Esophagus squamous epithelium (tissue), 5 donors: ENCODE measurements around the gene GLB1L. TPM values are rescaled to one million over a fixed set of nuclear protein-coding genes. Genes with fewer than 3 reads are reported as not detected.
A peak's percentile ranks its signal among the peaks of the same experiment; 100 is the strongest.

Source experiments
- DNase-seq: peaks from one replicate; lab custom pipeline; 2025; lab: John Stamatoyannopoulos, UW
- H3K27ac ChIP-seq, 4 donors: fragments of 200-600 bp; sonication (generic); one replicate each; pipeline ENCODE4 v1.5.1; 2016 to 2019; ENCODE audit warnings: mild to moderate bottlenecking in 1 of 4
- H3K27me3 ChIP-seq, 4 donors: fragments of 200-600 bp; sonication (generic); 1 replicate in 3 of 4; 2 replicates in 1 of 4; pipeline versions ENCODE4 v1.5.1 to v1.6.0; 2017 to 2021; ENCODE audit warnings: antibody characterized with exemption in 1 of 4
- H3K36me3 ChIP-seq, 3 donors: fragments of 200-600 bp; sonication (generic); one replicate each; pipeline ENCODE4 v1.5.1; 2016 to 2019
- H3K4me1 ChIP-seq, 3 donors: fragments of 200-600 bp; sonication (generic); one replicate each; pipeline ENCODE4 v1.5.1; 2017 to 2019
- H3K4me3 ChIP-seq, 4 donors: fragments of 200-600 bp; sonication (generic); 1 replicate in 3 of 4; 2 replicates in 1 of 4; pipeline ENCODE4 v1.5.1; 2016 to 2019; ENCODE audit warnings: mild to moderate bottlenecking in 2 of 4, moderate library complexity in 1 of 4
- H3K9me3 ChIP-seq, 3 donors: fragments of 200-600 bp; sonication (generic); one replicate each; pipeline ENCODE4 v1.5.1; 2016 to 2019
- CTCF ChIP-seq, 6 experiments: fragments of 450-650 bp in 4 of 6; fragments of 200-600 bp in 2 of 6; sonication (generic) in 2 of 6; IDR thresholded peaks; one replicate each; pipeline ENCODE4 v1.5.1; 2016 to 2019; ENCODE audit warnings: antibody characterized with exemption in 6 of 6, mild to moderate bottlenecking in 4 of 6, moderate library complexity in 4 of 6
- POLR2A ChIP-seq, 4 donors: fragments of 450-650 bp; IDR thresholded peaks; one replicate each; pipeline ENCODE4 v1.6.1; 2017; ENCODE audit warnings: antibody characterized with exemption in 4 of 4, mild to moderate bottlenecking in 4 of 4, moderate library complexity in 3 of 4
- WGBS, 2 donors: methylation state at CpG; one replicate each; pipeline ENCODE4 v1.1.5; 2018; 5-methylcytosine and 5-hydroxymethylcytosine counted together
- intact Hi-C: fragments of 100-400 bp; cut with DNase I; formaldehyde crosslinking; loops from one replicate; pipeline ENCODE4 v1.15.0; 2022
- total RNA-seq, 4 donors: library from RNA; depleted of rRNA; stranded (reverse); fragments of >200 nt; gene quantifications; one replicate each; pipeline ENCODE4 v1.1.0, GENCODE V29; 2016
- donor health status: DM: yes; HTN: yes; CAD: no.

GLB1L gene
- total RNA-seq, 4 donors from 2014 or later = 1.2 to 2.3 (median 1.7) TPM

- intact Hi-C loops = no loop called here
- WGBS, 2 donors = 68 to 77% methylated on average over 3 of the region's 4 CpGs
- no peaks in the 10 kb centered on the region for H3K36me3 ChIP-seq
- H3K27me3 ChIP-seq = no peaks in the 10 kb centered on the region
- no peaks in the 10 kb centered on the region for H3K9me3 ChIP-seq
- DNase-seq = no peak
- no peak overlapping the region for H3K4me3 ChIP-seq
- no peak overlapping the region for H3K27ac ChIP-seq
- H3K4me1 ChIP-seq = peaks cover 14 to 51% (median 29%) of the 10 kb centered on the region in 3 donors
- TF ChIP-seq POLR2A (IDR thresholded peaks at IDR 0.05) (no peak), CTCF (IDR thresholded peaks at IDR 0.05) (no peak)
Observed at GRCh38 chr2:219291910-219292490, 46.8 kb upstream of the GLB1L start.

- H3K9me3 ChIP-seq = no peaks in the 10 kb centered on the region
- TF ChIP-seq POLR2A (IDR thresholded peaks at IDR 0.05) (no peak), CTCF (IDR thresholded peaks at IDR 0.05) (no peak)
- H3K27ac ChIP-seq = no peak overlapping the region
- H3K36me3 ChIP-seq = no peaks in the 10 kb centered on the region
- WGBS, 2 donors = 65 to 89% methylated on average over 3 to 6 of the region's 7 CpGs
- H3K4me3 ChIP-seq = no peak overlapping the region
- intact Hi-C loops = no loop called here
- no peaks in the 10 kb centered on the region for H3K27me3 ChIP-seq
- no peak for DNase-seq
- H3K4me1 ChIP-seq = peaks cover 20 to 58% (median 33%) of the 10 kb centered on the region in 3 donors
Observed at GRCh38 chr2:219291394-219291793, 46.1 kb upstream of the GLB1L start.

- Histone ChIP-seq H3K4me3 (no peak overlapping the region), H3K9me3 (no peaks in the 10 kb centered on the region), H3K27me3 (no peaks in the 10 kb centered on the region), H3K4me1 (peaks cover 28 to 66% (median 40%) of the 10 kb centered on the region in 3 donors), H3K27ac (peak overlapping the region in 3 of 4 donors; percentile 76 to 86 (median 79)), H3K36me3 (peaks cover 0 to 4% (median 0%) of the 10 kb centered on the region in 3 donors)
- 75 to 84% methylated on average over 11 to 15 of the region's 16 CpGs for WGBS, 2 donors
- DNase-seq = no peak
- TF ChIP-seq POLR2A (IDR thresholded peaks at IDR 0.05) = no peak
- TF ChIP-seq CTCF (IDR thresholded peaks at IDR 0.05) = no peak
- intact Hi-C loops = no loop called here
Observed at GRCh38 chr2:219290381-219291171, 45.3 kb upstream of the GLB1L start.

DNA sequence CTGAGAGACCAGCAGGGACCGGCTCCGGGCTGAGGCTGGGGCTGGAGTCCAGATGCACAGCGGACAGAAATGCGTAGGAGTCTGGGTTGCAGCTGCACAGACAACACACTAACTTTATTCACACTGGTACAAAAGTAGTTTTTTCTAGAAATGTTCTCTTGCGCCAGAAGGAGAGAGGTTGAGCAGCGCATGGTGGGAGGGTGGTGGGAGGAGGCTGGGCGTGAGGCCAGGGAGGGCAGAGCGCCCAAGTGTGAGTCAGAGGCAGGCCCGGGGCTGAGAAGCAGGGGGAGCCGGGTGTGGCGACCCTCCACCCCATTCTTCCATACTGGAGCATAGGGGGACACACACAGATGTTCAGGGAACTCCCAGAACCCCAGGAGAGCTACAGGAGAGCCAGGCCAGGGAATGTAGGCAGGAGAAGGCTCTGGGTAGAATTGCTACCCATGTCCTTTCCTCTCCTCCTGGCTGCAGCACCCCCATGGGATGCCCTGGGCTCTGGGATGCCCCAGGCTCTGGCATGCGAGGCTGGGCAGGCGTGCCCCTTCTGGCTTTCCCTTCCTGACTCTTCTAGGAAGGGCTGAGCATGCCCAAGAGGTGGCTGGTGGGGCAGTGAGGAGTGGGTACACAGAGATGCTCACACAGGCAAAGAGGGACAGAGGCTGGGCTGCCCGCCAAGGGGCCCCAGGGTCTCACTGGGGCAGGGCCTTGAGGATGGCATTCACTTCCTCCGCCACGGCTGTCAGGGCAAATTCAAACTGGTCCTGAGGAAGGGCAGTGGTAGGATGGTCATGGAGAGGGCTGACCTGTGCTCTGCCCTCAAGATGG, 44.5 kb upstream of the GLB1L start:
- no peaks in the 10 kb centered on the region for H3K27me3 ChIP-seq
- intact Hi-C loops = no loop called here
- no peaks in the 10 kb centered on the region for H3K9me3 ChIP-seq
- no peak overlapping the region for H3K4me3 ChIP-seq
- peak overlapping the region; percentile 3 to 86 (median 78) for H3K27ac ChIP-seq
- DNase-seq = no peak
- TF ChIP-seq CTCF (IDR thresholded peaks at IDR 0.05) (no peak), POLR2A (IDR thresholded peaks at IDR 0.05) (no peak)
- H3K4me1 ChIP-seq = peaks cover 34 to 67% (median 44%) of the 10 kb centered on the region in 3 donors
- WGBS, 2 donors = 0 to 8% methylated on average over 4 to 9 of the region's 16 CpGs
- H3K36me3 ChIP-seq = peaks cover 0 to 12% (median 0%) of the 10 kb centered on the region in 3 donors
